Endothelial cell (in vitro differentiated cells): ENCODE measurements around the gene GPATCH8. TPM values are rescaled to one million over a fixed set of nuclear protein-coding genes. Genes with fewer than 3 reads are reported as not detected.

ENCODE experiments used
- DNase-seq: peaks from one replicate; pipeline ENCODE4 v3.0.0; 2021; ENCODE audit warnings: low spot score
- H3K27ac Mint-ChIP-seq: one replicate; pipeline ENCODE4 v1.8.0; 2021; ENCODE audit warnings: mixed read lengths, inconsistent platforms; ENCODE audit not compliant: unreplicated experiment
- H3K27me3 Mint-ChIP-seq: one replicate; pipeline ENCODE4 v1.8.0; 2021; ENCODE audit warnings: mild to moderate bottlenecking, moderate library complexity, mixed read lengths, inconsistent platforms; ENCODE audit not compliant: unreplicated experiment
- H3K36me3 Mint-ChIP-seq: one replicate; pipeline ENCODE4 v1.8.0; 2021; ENCODE audit warnings: mild to moderate bottlenecking, low read depth, mixed read lengths, inconsistent platforms; ENCODE audit not compliant: unreplicated experiment
- H3K4me1 Mint-ChIP-seq: one replicate; pipeline ENCODE4 v1.8.0; 2021; ENCODE audit warnings: mild to moderate bottlenecking, mixed read lengths, inconsistent platforms; ENCODE audit not compliant: unreplicated experiment
- H3K4me3 Mint-ChIP-seq: one replicate; pipeline ENCODE4 v1.8.0; 2021; ENCODE audit warnings: mild to moderate bottlenecking, mixed read lengths, inconsistent platforms; ENCODE audit not compliant: unreplicated experiment
- H3K9me3 Mint-ChIP-seq: one replicate; pipeline ENCODE4 v1.8.0; 2021; ENCODE audit warnings: mixed read lengths, inconsistent platforms; ENCODE audit not compliant: unreplicated experiment
- total RNA-seq: library from RNA; stranded (reverse); fragmentation: NEBNext Ultra II Directional; extraction: Animal tissue kit (Norgen Biotek cat#: 25700); gene quantifications from one replicate; pipeline ENCODE4 v1.2.1, GENCODE V29; 2021; ENCODE audit not compliant: unreplicated experiment
- TF ChIP-seq, protein P1 (sequence below): fragments of 200-600 bp; sonication (generic); IDR thresholded peaks from one replicate; pipeline ENCODE4 v1.5.0; 2021; ENCODE audit warnings: antibody characterized with exemption; ENCODE audit not compliant: unreplicated experiment

GPATCH8 gene
- total RNA-seq, 1 donor from 2014 or later, result 53.3 TPM

DNA sequence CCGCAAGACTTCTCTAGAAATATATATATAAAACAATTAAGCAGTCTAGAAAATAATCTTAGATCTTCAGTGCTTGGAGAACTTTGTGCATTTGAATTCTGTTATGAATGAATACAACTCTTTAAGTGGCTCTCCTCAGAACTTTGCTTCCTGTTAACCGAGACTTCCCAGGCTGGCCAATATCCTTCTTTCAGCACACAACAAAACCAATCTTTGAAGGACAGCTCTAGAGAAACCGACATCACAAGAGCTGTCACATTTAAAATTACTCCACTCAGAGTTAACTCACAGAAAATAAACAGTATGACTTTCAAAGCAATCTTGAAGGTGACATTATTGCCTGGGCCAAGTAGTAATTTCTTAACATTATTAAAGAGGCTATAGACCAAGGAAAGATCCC lies 64.0 kb downstream of the GPATCH8 start:
- H3K27me3 Mint-ChIP-seq, result no peaks in the 10 kb centered on the region
- peak overlapping the region; percentile 94 for H3K27ac Mint-ChIP-seq
- TF ChIP-seq, protein P1, sequence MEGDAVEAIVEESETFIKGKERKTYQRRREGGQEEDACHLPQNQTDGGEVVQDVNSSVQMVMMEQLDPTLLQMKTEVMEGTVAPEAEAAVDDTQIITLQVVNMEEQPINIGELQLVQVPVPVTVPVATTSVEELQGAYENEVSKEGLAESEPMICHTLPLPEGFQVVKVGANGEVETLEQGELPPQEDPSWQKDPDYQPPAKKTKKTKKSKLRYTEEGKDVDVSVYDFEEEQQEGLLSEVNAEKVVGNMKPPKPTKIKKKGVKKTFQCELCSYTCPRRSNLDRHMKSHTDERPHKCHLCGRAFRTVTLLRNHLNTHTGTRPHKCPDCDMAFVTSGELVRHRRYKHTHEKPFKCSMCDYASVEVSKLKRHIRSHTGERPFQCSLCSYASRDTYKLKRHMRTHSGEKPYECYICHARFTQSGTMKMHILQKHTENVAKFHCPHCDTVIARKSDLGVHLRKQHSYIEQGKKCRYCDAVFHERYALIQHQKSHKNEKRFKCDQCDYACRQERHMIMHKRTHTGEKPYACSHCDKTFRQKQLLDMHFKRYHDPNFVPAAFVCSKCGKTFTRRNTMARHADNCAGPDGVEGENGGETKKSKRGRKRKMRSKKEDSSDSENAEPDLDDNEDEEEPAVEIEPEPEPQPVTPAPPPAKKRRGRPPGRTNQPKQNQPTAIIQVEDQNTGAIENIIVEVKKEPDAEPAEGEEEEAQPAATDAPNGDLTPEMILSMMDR, result no peak

DNA sequence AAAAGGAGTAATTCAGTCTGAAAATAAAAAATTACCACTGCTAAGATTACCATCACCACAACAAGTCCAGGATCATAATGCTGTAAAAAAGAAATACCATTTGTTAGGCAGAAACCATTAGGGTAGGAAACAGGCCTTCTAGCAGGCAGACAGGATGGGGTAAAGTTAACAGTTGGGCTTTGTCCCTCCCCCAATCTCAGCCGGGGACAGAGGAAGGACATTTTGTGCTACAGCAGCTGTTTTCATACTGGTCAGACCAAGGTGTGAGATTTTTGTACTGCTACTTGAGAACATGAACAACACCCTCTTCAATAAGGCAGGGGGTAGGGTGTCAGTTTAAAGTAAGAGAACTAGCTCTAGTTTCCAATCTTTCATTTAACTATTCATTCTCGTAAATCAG lies 64.6 kb downstream of the GPATCH8 start:
- no peaks in the 10 kb centered on the region for H3K27me3 Mint-ChIP-seq
- DNase-seq, result peak; percentile 11
- H3K9me3 Mint-ChIP-seq, result no peaks in the 10 kb centered on the region
- peak overlapping the region; percentile 49 for H3K4me3 Mint-ChIP-seq
- H3K36me3 Mint-ChIP-seq, result peaks cover 10% of the 10 kb centered on the region
- TF ChIP-seq, protein P1, result no peak
- peaks cover 27% of the 10 kb centered on the region for H3K4me1 Mint-ChIP-seq
- peak overlapping the region; percentile 94 for H3K27ac Mint-ChIP-seq

More for the DNA sequence above, 64.0 kb downstream of the GPATCH8 start:
- Mint-ChIP-seq H3K4me3 (no peak overlapping the region), H3K36me3 (peaks cover 7% of the 10 kb centered on the region), H3K4me1 (peaks cover 27% of the 10 kb centered on the region), H3K9me3 (no peaks in the 10 kb centered on the region)
- no peak for DNase-seq

DNA sequence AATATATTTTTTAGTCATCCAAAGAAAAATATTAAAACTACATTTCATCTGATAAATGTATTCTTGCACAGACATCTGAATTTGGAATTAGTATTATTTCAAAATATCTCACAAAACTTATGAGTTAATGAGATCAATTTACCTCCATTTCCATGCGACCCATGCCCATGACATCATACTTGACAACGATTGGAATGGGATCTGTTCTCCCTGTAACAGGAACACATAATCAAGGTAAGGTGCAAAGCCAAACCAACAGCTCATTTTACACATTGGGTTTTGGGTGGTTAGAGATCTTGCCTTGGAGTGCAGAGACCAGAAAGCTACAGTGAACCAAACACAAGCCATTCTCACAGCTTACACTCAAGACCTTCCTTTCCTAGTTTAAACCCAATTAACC lies 66.9 kb downstream of the GPATCH8 start:
- peaks cover 27% of the 10 kb centered on the region for H3K4me1 Mint-ChIP-seq
- no peak overlapping the region for H3K27ac Mint-ChIP-seq
- DNase-seq, result no peak
- TF ChIP-seq, protein P1, result no peak
- H3K36me3 Mint-ChIP-seq, result peaks cover 26% of the 10 kb centered on the region
- H3K4me3 Mint-ChIP-seq, result no peak overlapping the region
- H3K9me3 Mint-ChIP-seq, result no peaks in the 10 kb centered on the region
- H3K27me3 Mint-ChIP-seq, result no peaks in the 10 kb centered on the region

DNA sequence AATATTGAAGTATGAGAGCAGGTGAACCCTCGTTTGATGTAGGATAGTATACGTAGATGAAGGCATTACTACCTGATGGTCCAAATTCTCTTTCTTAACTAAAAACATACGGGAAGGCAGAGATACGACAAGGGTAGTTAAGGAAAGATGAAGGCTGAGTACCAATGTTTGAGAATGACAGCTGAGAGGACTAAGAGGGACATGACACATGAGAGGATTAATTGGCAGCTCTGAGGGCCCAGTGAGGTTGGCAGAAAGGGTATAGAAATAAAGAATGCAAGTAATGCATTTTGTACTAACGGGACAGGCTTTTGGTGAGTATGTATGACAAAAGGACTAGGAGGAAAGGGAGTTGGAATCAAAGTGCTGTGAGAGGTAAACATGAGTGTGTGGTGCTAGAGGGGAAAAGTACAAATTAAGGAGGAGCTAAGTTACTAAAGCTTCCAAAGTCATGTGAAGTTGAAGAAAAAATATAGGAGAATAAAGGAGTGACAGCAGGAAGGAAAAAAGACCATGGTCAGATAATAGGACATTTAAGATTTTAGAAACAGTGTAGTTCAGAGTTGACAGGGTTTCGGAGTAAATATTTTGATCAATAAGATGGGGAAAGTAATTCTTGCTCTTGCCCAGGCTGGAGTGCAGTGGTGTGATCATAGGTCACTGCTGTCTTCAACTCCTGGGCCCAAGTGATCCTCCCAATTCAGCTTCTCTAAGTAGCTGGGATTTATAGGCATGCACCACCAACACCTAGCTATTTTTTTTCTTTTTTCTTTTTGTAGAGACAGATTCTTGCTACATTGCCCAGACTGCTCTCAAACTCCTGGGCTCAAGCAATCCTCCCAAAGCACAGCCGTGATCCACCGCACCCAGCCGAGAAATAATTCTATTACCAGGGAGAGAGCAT lies 70.7 kb downstream of the GPATCH8 start:
- H3K4me1 Mint-ChIP-seq, result peaks cover 2% of the 10 kb centered on the region
- H3K9me3 Mint-ChIP-seq, result no peaks in the 10 kb centered on the region
- H3K27ac Mint-ChIP-seq, result no peak overlapping the region
- peaks cover 29% of the 10 kb centered on the region for H3K36me3 Mint-ChIP-seq
- TF ChIP-seq, protein P1, result no peak
- H3K4me3 Mint-ChIP-seq, result peak overlapping the region; percentile 6
- H3K27me3 Mint-ChIP-seq, result peaks cover 1% of the 10 kb centered on the region
- no peak for DNase-seq

DNA sequence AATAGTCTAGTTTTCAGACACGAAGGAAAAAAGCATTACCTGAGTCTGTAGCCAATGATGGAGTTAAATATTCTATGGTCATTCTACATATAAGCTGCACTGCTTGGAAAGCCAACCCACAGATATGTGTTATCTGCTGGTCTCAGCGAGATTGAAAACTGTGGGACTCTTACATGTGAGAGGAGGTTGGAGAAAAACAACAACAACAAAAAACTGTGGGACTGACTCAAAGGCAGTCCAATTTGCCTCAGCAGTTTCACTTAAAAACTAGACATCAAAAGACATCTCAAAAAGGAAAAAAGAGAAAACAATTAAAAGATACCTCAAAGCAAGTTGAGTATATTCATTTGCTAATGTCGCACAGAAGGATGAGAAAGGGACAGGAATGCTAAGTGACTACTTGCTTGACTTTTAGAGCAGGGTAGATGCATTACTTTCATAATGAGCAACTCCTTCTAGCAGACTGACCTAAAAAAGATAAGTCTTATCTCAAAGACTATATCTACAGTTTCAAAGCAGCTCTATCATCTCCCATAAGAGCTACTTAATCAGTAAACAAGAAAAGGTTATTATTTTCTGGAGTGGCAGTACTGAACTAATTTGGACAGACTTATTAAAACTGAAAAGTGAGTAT lies 78.3 kb downstream of the GPATCH8 start:
- no peak for DNase-seq
- Mint-ChIP-seq H3K4me3 (no peak overlapping the region), H3K27me3 (peaks cover 1% of the 10 kb centered on the region), H3K27ac (no peak overlapping the region), H3K36me3 (peaks cover 6% of the 10 kb centered on the region), H3K9me3 (no peaks in the 10 kb centered on the region), H3K4me1 (no peaks in the 10 kb centered on the region)
- TF ChIP-seq, protein P1, result no peak
